K562 (cell line): Measurements from ENCODE around the gene SLC32A1. TPM values are rescaled to one million over a fixed set of nuclear protein-coding genes. Genes with fewer than 3 reads are reported as not detected.
A peak's percentile ranks its signal among the peaks of the same experiment; 100 is the strongest.

Source experiments
- ADNP ChIP-seq: fragments of 200-800 bp; sonication (Bioruptor generic); IDR thresholded peaks from 2 replicates; pipeline ENCODE4 v1.6.1; 2016; ENCODE audit warnings: missing genetic modification characterization, missing compliant biosample characterization
- E2F6 ChIP-seq, 2 experiments: IDR thresholded peaks; 2 replicates each; pipeline ENCODE4 v1.6.1; 2011; ENCODE audit warnings: borderline replicate concordance in 1 of 2, control low read depth in 1 of 2, low read depth in 1 of 2, low read length in 1 of 2, mild to moderate bottlenecking in 1 of 2, mixed read lengths in 1 of 2, moderate library complexity in 1 of 2; ENCODE audit not compliant: insufficient read depth in 1 of 2, insufficient read length in 1 of 2, poor library complexity in 1 of 2, severe bottlenecking in 1 of 2; ENCODE audit errors: extremely low read depth in 1 of 2
- EGR1 ChIP-seq: fragments of 450-650 bp; conservative IDR thresholded peaks from 2 replicates; pipeline ENCODE4 v1.6.1; 2017; ENCODE audit warnings: mild to moderate bottlenecking
- HCFC1 ChIP-seq: IDR thresholded peaks from 2 replicates; pipeline ENCODE4 v1.6.1; 2012; ENCODE audit warnings: low read depth, low read length, improper control_type of control experiment
- HMG20A ChIP-seq: fragments of 450-650 bp; formaldehyde crosslinking; conservative IDR thresholded peaks from 2 replicates; pipeline ENCODE4 v1.4.0; 2020; ENCODE audit warnings: mild to moderate bottlenecking, mixed read lengths
- HNRNPLL ChIP-seq: fragments of 200-400 bp; formaldehyde crosslinking; IDR thresholded peaks from 2 replicates; pipeline ENCODE4 v1.6.1; 2017; ENCODE audit warnings: low read length, low read depth, mild to moderate bottlenecking; ENCODE audit not compliant: poor library complexity, severe bottlenecking
- IFI16 ChIP-seq: fragments of 250-450 bp; sonication (Bioruptor Pico); IDR thresholded peaks from 2 replicates; pipeline ENCODE4 v2.1.2; 2022; ENCODE audit warnings: mild to moderate bottlenecking, inconsistent platforms
- MTA3 ChIP-seq: fragments of 450-650 bp; formaldehyde crosslinking; IDR thresholded peaks from 2 replicates; pipeline ENCODE4 v1.6.1; 2017; ENCODE audit warnings: mild to moderate bottlenecking, borderline replicate concordance
- NBN ChIP-seq: fragments of 450-650 bp; IDR thresholded peaks from 2 replicates; pipeline ENCODE4 v1.6.1; 2016; ENCODE audit warnings: low read depth, mild to moderate bottlenecking
- NCOA4 ChIP-seq: fragments of 450-650 bp; IDR thresholded peaks from 2 replicates; pipeline ENCODE4 v1.6.1; 2018; ENCODE audit warnings: mild to moderate bottlenecking; ENCODE audit not compliant: partially characterized antibody
- NCOA6 ChIP-seq: fragments of 450-650 bp; IDR thresholded peaks from 2 replicates; pipeline ENCODE4 v1.6.1; 2017; ENCODE audit warnings: mild to moderate bottlenecking
- RERE ChIP-seq: sonication (generic); formaldehyde crosslinking; IDR thresholded peaks from 2 replicates; pipeline ENCODE4 v1.8.0; 2023; ENCODE audit warnings: missing genetic modification reagents, mild to moderate bottlenecking, borderline replicate concordance
- SRSF9 ChIP-seq: fragments of 200-400 bp; formaldehyde crosslinking; IDR thresholded peaks from 2 replicates; pipeline ENCODE4 v1.6.1; 2017; ENCODE audit warnings: low read depth, low read length, borderline replicate concordance
- polyA plus RNA-seq, 8 experiments: library from polyadenylated mRNA; depleted of rRNA in 4 of 8; stranded (reverse) in 5 of 8; unstranded in 3 of 8; fragments of >200 nt; fragmentation: Nextera tagmentation in 2 of 8; fragmentation: Illumina TruSeq in 1 of 8; extraction: Ambion mirVana in 2 of 8; extraction: Trizol in 1 of 8; gene quantifications; 2 replicates each; pipeline versions ENCODE4 v1.2.1 to v1.2.3, GENCODE V29; 2011 to 2014; ENCODE audit warnings: inconsistent platforms in 1 of 8, missing spikeins in 1 of 8
- total RNA-seq, 7 experiments: library from RNA; depleted of rRNA in 6 of 7; stranded (reverse); fragments of >200 nt in 6 of 7; fragmentation: Illumina TruSeq in 2 of 7; extraction: Trizol in 2 of 7; gene quantifications; 2 replicates each; pipeline versions ENCODE4 v1.2.1 to v1.2.3, GENCODE V29; 2011 to 2021; ENCODE audit warnings: low replicate concordance in 1 of 7
- TF ChIP-seq, protein P1 (sequence below): fragments of 450-650 bp; IDR thresholded peaks from 2 replicates; pipeline ENCODE4 v1.6.1; 2017; ENCODE audit warnings: antibody characterized with exemption, mild to moderate bottlenecking
- TF ChIP-seq, protein P2 (sequence below): sonication (generic); formaldehyde crosslinking; IDR thresholded peaks from 2 replicates; pipeline ENCODE4 v1.8.0; 2022; ENCODE audit warnings: missing genetic modification reagents, mild to moderate bottlenecking, borderline replicate concordance

Gene SLC32A1
- total and polyA plus RNA-seq, 9 of the 15 experiments (the other 6 are each of a cell fraction or from before 2014, with no cell fraction given) = not detected

DNA sequence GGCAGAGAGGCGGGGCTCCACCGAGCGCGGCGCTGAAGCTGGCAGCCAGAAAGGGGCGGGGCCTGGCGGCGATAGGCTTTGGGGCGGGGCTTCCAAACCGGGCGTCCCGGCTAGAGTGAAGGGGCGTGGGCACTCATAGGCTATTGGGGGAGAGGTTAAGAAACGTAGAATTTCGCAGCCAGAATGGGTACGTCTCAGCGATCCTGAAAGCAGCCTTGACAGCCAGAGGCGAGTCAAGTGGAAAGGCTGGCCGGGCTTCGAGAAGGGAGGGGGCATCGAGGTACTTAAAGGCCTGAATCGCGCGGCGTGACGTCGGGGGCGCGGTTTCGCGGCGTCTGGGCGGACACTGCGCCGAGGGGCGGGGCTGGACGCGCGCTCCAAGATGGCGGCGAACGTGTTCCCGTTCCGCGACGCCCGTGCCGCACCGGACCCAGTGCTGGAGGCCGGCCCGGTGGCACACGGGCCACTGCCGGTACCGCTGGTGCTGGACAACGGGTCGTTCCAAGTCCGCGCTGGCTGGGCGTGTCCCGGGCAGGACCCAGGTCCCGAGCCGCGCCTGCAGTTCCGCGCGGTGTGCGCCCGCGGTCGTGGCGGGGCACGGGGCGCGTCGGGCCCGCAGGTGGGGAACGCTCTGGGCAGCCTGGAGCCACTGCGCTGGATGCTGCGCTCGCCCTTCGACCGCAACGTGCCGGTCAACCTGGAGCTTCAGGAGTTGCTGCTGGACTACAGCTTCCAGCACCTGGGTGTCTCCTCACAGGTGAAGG is 24.0 kb downstream of the SLC32A1 start, which contains the start of gene ACTR5 (continued):
- TF ChIP-seq, protein P1, sequence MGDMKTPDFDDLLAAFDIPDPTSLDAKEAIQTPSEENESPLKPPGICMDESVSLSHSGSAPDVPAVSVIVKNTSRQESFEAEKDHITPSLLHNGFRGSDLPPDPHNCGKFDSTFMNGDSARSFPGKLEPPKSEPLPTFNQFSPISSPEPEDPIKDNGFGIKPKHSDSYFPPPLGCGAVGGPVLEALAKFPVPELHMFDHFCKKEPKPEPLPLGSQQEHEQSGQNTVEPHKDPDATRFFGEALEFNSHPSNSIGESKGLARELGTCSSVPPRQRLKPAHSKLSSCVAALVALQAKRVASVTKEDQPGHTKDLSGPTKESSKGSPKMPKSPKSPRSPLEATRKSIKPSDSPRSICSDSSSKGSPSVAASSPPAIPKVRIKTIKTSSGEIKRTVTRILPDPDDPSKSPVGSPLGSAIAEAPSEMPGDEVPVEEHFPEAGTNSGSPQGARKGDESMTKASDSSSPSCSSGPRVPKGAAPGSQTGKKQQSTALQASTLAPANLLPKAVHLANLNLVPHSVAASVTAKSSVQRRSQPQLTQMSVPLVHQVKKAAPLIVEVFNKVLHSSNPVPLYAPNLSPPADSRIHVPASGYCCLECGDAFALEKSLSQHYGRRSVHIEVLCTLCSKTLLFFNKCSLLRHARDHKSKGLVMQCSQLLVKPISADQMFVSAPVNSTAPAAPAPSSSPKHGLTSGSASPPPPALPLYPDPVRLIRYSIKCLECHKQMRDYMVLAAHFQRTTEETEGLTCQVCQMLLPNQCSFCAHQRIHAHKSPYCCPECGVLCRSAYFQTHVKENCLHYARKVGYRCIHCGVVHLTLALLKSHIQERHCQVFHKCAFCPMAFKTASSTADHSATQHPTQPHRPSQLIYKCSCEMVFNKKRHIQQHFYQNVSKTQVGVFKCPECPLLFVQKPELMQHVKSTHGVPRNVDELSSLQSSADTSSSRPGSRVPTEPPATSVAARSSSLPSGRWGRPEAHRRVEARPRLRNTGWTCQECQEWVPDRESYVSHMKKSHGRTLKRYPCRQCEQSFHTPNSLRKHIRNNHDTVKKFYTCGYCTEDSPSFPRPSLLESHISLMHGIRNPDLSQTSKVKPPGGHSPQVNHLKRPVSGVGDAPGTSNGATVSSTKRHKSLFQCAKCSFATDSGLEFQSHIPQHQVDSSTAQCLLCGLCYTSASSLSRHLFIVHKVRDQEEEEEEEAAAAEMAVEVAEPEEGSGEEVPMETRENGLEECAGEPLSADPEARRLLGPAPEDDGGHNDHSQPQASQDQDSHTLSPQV = no peak; the same call in 1 of the 2 replicates
- TF ChIP-seq HMG20A (CRISPR knock-in tag) (no peak), NBN (no peak; the same call in 1 of the 2 replicates), NCOA6 (peak; percentile 87), NCOA4 (no peak), SRSF9 (no peak), MTA3 (peak; percentile 70; the same call in 1 of the 2 replicates), EGR1 (peak; percentile 37), HCFC1 (peak; percentile 31; the same call in 1 of the 2 replicates), E2F6 (IDR thresholded peaks at IDR 0.05; ENCODE audit: borderline replicate concordance in 1 of 2, extremely low read depth in 1 of 2, insufficient read depth in 1 of 2, insufficient read length in 1 of 2, low read depth in 1 of 2, low read length in 1 of 2, poor library complexity in 1 of 2, severe bottlenecking in 1 of 2) (peak; percentile 57 to 68), RERE (CRISPR knock-in tag) (no peak), HNRNPLL (peak; percentile 52), IFI16 (CRISPR knock-in tag) (no peak), ADNP (tag) (no peak)
- TF ChIP-seq, protein P2, sequence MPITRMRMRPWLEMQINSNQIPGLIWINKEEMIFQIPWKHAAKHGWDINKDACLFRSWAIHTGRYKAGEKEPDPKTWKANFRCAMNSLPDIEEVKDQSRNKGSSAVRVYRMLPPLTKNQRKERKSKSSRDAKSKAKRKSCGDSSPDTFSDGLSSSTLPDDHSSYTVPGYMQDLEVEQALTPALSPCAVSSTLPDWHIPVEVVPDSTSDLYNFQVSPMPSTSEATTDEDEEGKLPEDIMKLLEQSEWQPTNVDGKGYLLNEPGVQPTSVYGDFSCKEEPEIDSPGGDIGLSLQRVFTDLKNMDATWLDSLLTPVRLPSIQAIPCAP (CRISPR knock-in tag) = no peak
